ENCODE measurements around the gene ORM2. TPM values are rescaled to one million over a fixed set of nuclear protein-coding genes. Genes with fewer than 3 reads are reported as not detected.

Gene ORM2
- total and polyA plus RNA-seq, 9 of the 15 experiments (the other 6 are each of a cell fraction or from before 2014, with no cell fraction given) = 0.98 TPM; not detected in 8

- Histone ChIP-seq H4K20me1 (replicated peaks; ENCODE audit: control insufficient read depth, insufficient read depth, low read length) (peaks cover 14% of the 10 kb centered on the region; the same call in 1 of the 2 replicates), H3K9me3 (replicated peaks; ENCODE audit: control insufficient read depth, insufficient read depth, low read depth, low read length) (no peaks in the 10 kb centered on the region), H3K27ac (ENCODE audit: extremely low read depth, low read depth, low read length) (no peak overlapping the region), H3K27me3 (ENCODE audit: control insufficient read depth in 2 of 2, insufficient read depth in 2 of 2, low read length in 2 of 2) (peaks cover 15 to 64% of the 10 kb centered on the region in 2 experiments), H3K4me3 (no peak overlapping the region), H3K4me1 (replicated peaks in 1 of 2; ENCODE audit: control insufficient read depth in 2 of 2, insufficient read depth in 2 of 2, low read length in 2 of 2) (peaks cover 0 to 4% of the 10 kb centered on the region in 2 experiments; a peak in 2 of 5 replicates), H2AFZ (ENCODE audit: low read depth, low read length) (no peak overlapping the region), H3K4me2 (ENCODE audit: insufficient read depth, low read length) (no peak overlapping the region), H3K9me1 (ENCODE audit: control insufficient read depth, insufficient read depth, low read length) (no peaks in the 10 kb centered on the region), H3K79me2 (ENCODE audit: control insufficient read depth, insufficient read depth, low read length) (no peaks in the 10 kb centered on the region), H3K36me3 (ENCODE audit: control insufficient read depth, insufficient read depth, low read length) (no peaks in the 10 kb centered on the region), H3K9ac (ENCODE audit: insufficient read depth in 1 of 2, low read depth in 2 of 2, low read length in 2 of 2) (no peak overlapping the region)
- peak; percentile 45; the same call in 1 of the 2 replicates for TF ChIP-seq CREM (IDR thresholded peaks at IDR 0.05; ENCODE audit: low read depth)
- TF ChIP-seq ADNP (tag; IDR thresholded peaks at IDR 0.05) = no peak
- no peak for TF ChIP-seq ZNF830 (CRISPR knock-in tag; IDR thresholded peaks at IDR 0.05)
- TF ChIP-seq ATF7 (IDR thresholded peaks at IDR 0.05) = peak; percentile 72; the same call in 1 of the 2 replicates
- peak; percentile 69 for TF ChIP-seq ATF3 (IDR thresholded peaks at IDR 0.05)
- no peak for TF ChIP-seq ATF3 (CRISPR knock-in tag; conservative IDR thresholded peaks at IDR 0.05)
- TF ChIP-seq HCFC1 (IDR thresholded peaks at IDR 0.05; ENCODE audit: low read depth, low read length) = no peak
- no peak for TF ChIP-seq ATF1 (CRISPR knock-in tag; IDR thresholded peaks at IDR 0.05)
- TF ChIP-seq ATF1 (tag; IDR thresholded peaks at IDR 0.05) = peak; percentile 45
- DNase-seq (ENCODE audit: extremely low read depth in 1 of 4, low spot score in 3 of 4) (no peak), FAIRE-seq (no peak), ATAC-seq (peak; percentile 66)
- intact Hi-C loops (cut with micrococcal nuclease) (no loop called here), in situ Hi-C loops (cut with MboI) (loop anchor here (10.0 kb wide), 3 partner anchors 128 to 598 kb away; partner anchors contain the start of gene COL27A1)
- no TSS peak for BruUV-seq (replicated peaks)
- WGBS (ENCODE audit: insufficient coverage, low coverage, missing lambda C conversion rate) = 3% methylated on average over 5 of the region's 5 CpGs
- CTCF ChIA-PET (ENCODE audit: low intra/inter-chr PET ratio) = no interaction called here
- POLR2A ChIA-PET = interaction anchor here (0.8 kb wide), 1 partner anchor 66 kb away, joined by 3 read pairs; no protein-coding TSS in a partner anchor
Measured at GRCh38 chr9:114282926-114283325, 46.7 kb upstream of the ORM2 start.

Measured in K562 (cell line).